ENCODE data around the gene TRDN. TPM values are rescaled to one million over a fixed set of nuclear protein-coding genes. Genes with fewer than 3 reads are reported as not detected.

The TRDN gene
- total RNA-seq, 1 experiment from 2014 or later = 39.8 TPM

- TF ChIP-seq IRF1 (CRISPR knock-in tag; IDR thresholded peaks at IDR 0.05) (no peak), NFE2L1 (CRISPR knock-in tag; IDR thresholded peaks at IDR 0.05) (no peak), ZNF416 (CRISPR knock-in tag; IDR thresholded peaks at IDR 0.05) (no peak)
These were observed 202.6 kb downstream of the TRDN start (continued) for GRCh38 chr6:123434186-123434585.

- H3K36me3 Mint-ChIP-seq = no peaks in the 10 kb centered on the region
- no peaks in the 10 kb centered on the region; the same call in 1 of the 2 replicates for H3K27me3 Mint-ChIP-seq (ENCODE audit: low read depth)
- no peak overlapping the region for H3K27ac Mint-ChIP-seq
- POLR2A ChIA-PET = no interaction called here
- no peak for ATAC-seq
- TF ChIP-seq ZMAT4 (CRISPR knock-in tag; IDR thresholded peaks at IDR 0.05) (no peak), KAT7 (CRISPR knock-in tag; IDR thresholded peaks at IDR 0.05; ENCODE audit: borderline replicate concordance) (no peak), PRDM15 (CRISPR knock-in tag; IDR thresholded peaks at IDR 0.05) (no peak), ZSCAN18 (CRISPR knock-in tag; IDR thresholded peaks at IDR 0.05) (no peak), CREB1 (CRISPR knock-in tag; IDR thresholded peaks at IDR 0.05) (no peak), ERG (CRISPR knock-in tag; IDR thresholded peaks at IDR 0.05) (no peak), SMAD3 (CRISPR knock-in tag; IDR thresholded peaks at IDR 0.05; ENCODE audit: borderline replicate concordance) (no peak), ETV6 (CRISPR knock-in tag; IDR thresholded peaks at IDR 0.05) (no peak)
- CTCF ChIA-PET = no interaction called here
- H3K9me3 Mint-ChIP-seq = no peaks in the 10 kb centered on the region
- DNase-seq (ENCODE audit: low spot score) = no peak
- H3K4me3 Mint-ChIP-seq = no peak overlapping the region
- H3K4me1 Mint-ChIP-seq = no peaks in the 10 kb centered on the region
These were observed 205.8 kb downstream of the TRDN start for GRCh38 chr6:123430970-123431369.

GRCh38 chr6:123427008-123427407 lies 209.7 kb downstream of the TRDN start:
- ChIA-PET POLR2A (no interaction called here), CTCF (no interaction called here)
- H3K4me1 Mint-ChIP-seq = no peaks in the 10 kb centered on the region
- H3K27ac Mint-ChIP-seq = no peak overlapping the region
- ATAC-seq (no peak), DNase-seq (ENCODE audit: low spot score) (no peak)
- H3K27me3 Mint-ChIP-seq (ENCODE audit: low read depth) = no peaks in the 10 kb centered on the region
- H3K9me3 Mint-ChIP-seq = no peaks in the 10 kb centered on the region
- no peak overlapping the region for H3K4me3 Mint-ChIP-seq
- no peaks in the 10 kb centered on the region for H3K36me3 Mint-ChIP-seq
- no peak for TF ChIP-seq NFE2L1 (CRISPR knock-in tag; IDR thresholded peaks at IDR 0.05)
- TF ChIP-seq E2F5 (CRISPR knock-in tag; IDR thresholded peaks at IDR 0.05) = no peak
- no peak for TF ChIP-seq NR1H2 (CRISPR knock-in tag; IDR thresholded peaks at IDR 0.05)
- no peak for TF ChIP-seq MXD4 (CRISPR knock-in tag; IDR thresholded peaks at IDR 0.05; ENCODE audit: borderline replicate concordance)
- no peak for TF ChIP-seq KAT7 (CRISPR knock-in tag; IDR thresholded peaks at IDR 0.05; ENCODE audit: borderline replicate concordance)
- TF ChIP-seq PRDM15 (CRISPR knock-in tag; IDR thresholded peaks at IDR 0.05) = no peak
- no peak for TF ChIP-seq MYBL2 (CRISPR knock-in tag; IDR thresholded peaks at IDR 0.05)
- no peak for TF ChIP-seq EMX1 (CRISPR knock-in tag; IDR thresholded peaks at IDR 0.05)
- no peak for TF ChIP-seq SMAD4 (CRISPR knock-in tag; IDR thresholded peaks at IDR 0.05)
- no peak for TF ChIP-seq ESRRA (CRISPR knock-in tag; IDR thresholded peaks at IDR 0.05; ENCODE audit: borderline replicate concordance)
